Measurements from ENCODE around the gene GJB3.

GRCh38 chr1:34761176-34761761, 19.7 kb upstream of the GJB3 start:
- TF ChIP-seq CTCF (IDR thresholded peaks at IDR 0.05; ENCODE audit: borderline replicate concordance, extremely low read depth, low read length, poor library complexity, severe bottlenecking) = no peak
- no peak for TF ChIP-seq EZH2 (IDR thresholded peaks at IDR 0.05; ENCODE audit: borderline replicate concordance, low read depth, low read length, severe bottlenecking)

Data from DND-41 (cell line).